ENCODE data around the gene AGER. TPM values are rescaled to one million over a fixed set of nuclear protein-coding genes. Genes with fewer than 3 reads are reported as not detected.

AGER gene
- total RNA-seq, 1 donor from 2014 or later, result 4.1 TPM

GRCh38 chr6:32173051-32173727 lies 10.9 kb downstream of the AGER start:
- TF ChIP-seq CTCF (IDR thresholded peaks at IDR 0.05), result no peak
- H3K36me3 Mint-ChIP-seq (ENCODE audit: unreplicated experiment), result peaks cover 25% of the 10 kb centered on the region
- H3K4me3 Mint-ChIP-seq (ENCODE audit: unreplicated experiment), result no peak overlapping the region
- DNase-seq (ENCODE audit: extremely low spot score, unreplicated experiment), result no peak
- peaks cover 35% of the 10 kb centered on the region for H3K4me1 Mint-ChIP-seq (ENCODE audit: unreplicated experiment)
- no peaks in the 10 kb centered on the region for H3K9me3 Mint-ChIP-seq (ENCODE audit: unreplicated experiment)
- no peaks in the 10 kb centered on the region for H3K27me3 Mint-ChIP-seq (ENCODE audit: unreplicated experiment)
- H3K27ac Mint-ChIP-seq (ENCODE audit: unreplicated experiment), result peak overlapping the region; percentile 0

- no peak for TF ChIP-seq CTCF (IDR thresholded peaks at IDR 0.05)
- H3K4me1 Mint-ChIP-seq (ENCODE audit: unreplicated experiment), result peaks cover 26% of the 10 kb centered on the region
- H3K27me3 Mint-ChIP-seq (ENCODE audit: unreplicated experiment), result no peaks in the 10 kb centered on the region
- H3K36me3 Mint-ChIP-seq (ENCODE audit: unreplicated experiment), result peaks cover 36% of the 10 kb centered on the region
- no peak overlapping the region for H3K27ac Mint-ChIP-seq (ENCODE audit: unreplicated experiment)
- no peaks in the 10 kb centered on the region for H3K9me3 Mint-ChIP-seq (ENCODE audit: unreplicated experiment)
- no peak for DNase-seq (ENCODE audit: extremely low spot score, unreplicated experiment)
- no peak overlapping the region for H3K4me3 Mint-ChIP-seq (ENCODE audit: unreplicated experiment)
Observed at GRCh38 chr6:32171234-32171633, 12.8 kb downstream of the AGER start.

GRCh38 chr6:32170294-32170693 lies 13.8 kb downstream of the AGER start:
- no peak overlapping the region for H3K27ac Mint-ChIP-seq (ENCODE audit: unreplicated experiment)
- no peak overlapping the region for H3K4me3 Mint-ChIP-seq (ENCODE audit: unreplicated experiment)
- H3K36me3 Mint-ChIP-seq (ENCODE audit: unreplicated experiment), result peaks cover 38% of the 10 kb centered on the region
- peaks cover 23% of the 10 kb centered on the region for H3K4me1 Mint-ChIP-seq (ENCODE audit: unreplicated experiment)
- no peak for DNase-seq (ENCODE audit: extremely low spot score, unreplicated experiment)
- no peak for TF ChIP-seq CTCF (IDR thresholded peaks at IDR 0.05)
- no peaks in the 10 kb centered on the region for H3K27me3 Mint-ChIP-seq (ENCODE audit: unreplicated experiment)
- no peaks in the 10 kb centered on the region for H3K9me3 Mint-ChIP-seq (ENCODE audit: unreplicated experiment)

- DNase-seq (ENCODE audit: extremely low spot score, unreplicated experiment), result no peak
- peaks cover 42% of the 10 kb centered on the region for H3K36me3 Mint-ChIP-seq (ENCODE audit: unreplicated experiment)
- H3K4me1 Mint-ChIP-seq (ENCODE audit: unreplicated experiment), result peaks cover 12% of the 10 kb centered on the region
- no peak overlapping the region for H3K4me3 Mint-ChIP-seq (ENCODE audit: unreplicated experiment)
- peak overlapping the region; percentile 4 for H3K27ac Mint-ChIP-seq (ENCODE audit: unreplicated experiment)
- no peaks in the 10 kb centered on the region for H3K9me3 Mint-ChIP-seq (ENCODE audit: unreplicated experiment)
- no peaks in the 10 kb centered on the region for H3K27me3 Mint-ChIP-seq (ENCODE audit: unreplicated experiment)
- no peak for TF ChIP-seq CTCF (IDR thresholded peaks at IDR 0.05)
Observed at GRCh38 chr6:32168807-32169591, 15.1 kb downstream of the AGER start.

- H3K27me3 Mint-ChIP-seq (ENCODE audit: unreplicated experiment), result no peaks in the 10 kb centered on the region
Observed at GRCh38 chr6:32168350-32168749, 15.7 kb downstream of the AGER start.

More at GRCh38 chr6:32168350-32168749, 15.7 kb downstream of the AGER start:
- Mint-ChIP-seq H3K4me3 (ENCODE audit: unreplicated experiment) (no peak overlapping the region), H3K36me3 (ENCODE audit: unreplicated experiment) (peaks cover 42% of the 10 kb centered on the region), H3K4me1 (ENCODE audit: unreplicated experiment) (peaks cover 7% of the 10 kb centered on the region), H3K27ac (ENCODE audit: unreplicated experiment) (peak overlapping the region; percentile 35), H3K9me3 (ENCODE audit: unreplicated experiment) (no peaks in the 10 kb centered on the region)
- no peak for DNase-seq (ENCODE audit: extremely low spot score, unreplicated experiment)
- no peak for TF ChIP-seq CTCF (IDR thresholded peaks at IDR 0.05)

All from osteocyte (in vitro differentiated cells).